HG03354 (cell line): ENCODE measurements around the gene FAAH.
"Not testable (repeated sequence)": the region's sequence is repeated elsewhere in the genome, so short reads cannot be mapped to it uniquely, and the experiment has no call there.

Source experiments
- ATAC-seq: cut with Tn5 transposase; IDR thresholded peaks from one replicate; pipeline ENCODE4 v1.9.1; 2021; ENCODE audit warnings: mild to moderate bottlenecking; ENCODE audit not compliant: unreplicated experiment, poor library complexity, severe bottlenecking

FAAH gene

DNA sequence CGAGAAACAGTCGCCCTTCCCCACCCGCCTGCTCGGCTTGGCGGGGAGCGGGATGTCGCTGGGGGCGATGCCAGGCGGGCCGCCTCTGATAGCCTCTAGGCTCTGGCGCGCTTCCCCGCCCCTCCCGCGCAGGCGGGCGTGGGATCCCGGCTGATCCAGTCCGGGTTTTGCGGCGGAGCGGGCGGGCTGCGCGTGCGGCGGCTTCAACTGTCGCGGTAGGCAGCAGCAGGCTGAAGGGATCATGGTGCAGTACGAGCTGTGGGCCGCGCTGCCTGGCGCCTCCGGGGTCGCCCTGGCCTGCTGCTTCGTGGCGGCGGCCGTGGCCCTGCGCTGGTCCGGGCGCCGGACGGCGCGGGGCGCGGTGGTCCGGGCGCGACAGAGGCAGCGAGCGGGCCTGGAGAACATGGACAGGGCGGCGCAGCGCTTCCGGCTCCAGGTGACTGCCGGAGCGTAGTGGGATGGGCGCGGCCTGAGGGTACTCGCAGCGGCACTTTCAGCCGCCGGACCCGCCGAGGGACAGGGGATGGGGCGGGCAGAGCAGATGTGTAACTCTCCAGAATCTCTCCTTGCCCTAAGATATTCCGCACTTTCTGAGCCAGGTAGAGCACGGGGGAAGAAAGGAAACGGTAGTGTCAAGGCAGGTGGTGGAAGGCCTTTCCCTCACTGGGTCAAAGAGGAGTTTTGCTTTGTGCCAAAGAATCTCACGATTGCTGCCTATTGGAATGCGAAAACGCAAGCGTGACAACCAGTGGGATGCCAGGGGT, at the start of gene FAAH:
FAAH (plus strand) TSS at position 210 of the 764 bp plus-strand sequence; CDS start at position 242, 32 bp downstream.
- ATAC-seq: no peak

DNA sequence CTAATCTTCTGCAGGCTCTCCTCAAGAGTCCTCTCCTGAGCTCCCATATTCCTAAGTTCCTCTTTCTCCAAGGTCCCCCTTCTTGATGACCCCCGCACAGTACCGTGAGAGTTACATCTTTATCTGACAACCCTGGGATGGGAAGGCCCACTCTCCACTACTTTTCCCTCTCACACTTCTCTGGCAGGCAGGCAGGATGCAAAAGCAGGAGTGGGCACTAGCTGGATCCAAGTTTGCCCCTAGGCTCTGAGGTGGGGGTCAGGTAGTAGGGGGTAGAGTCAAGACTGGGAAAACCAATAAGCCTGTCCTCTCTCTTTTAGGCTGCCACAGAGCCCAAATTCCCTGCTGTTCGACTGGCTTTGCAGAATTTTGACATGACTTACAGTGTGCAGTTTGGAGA, 49.6 kb upstream of the FAAH start:
- ATAC-seq: no peak

DNA sequence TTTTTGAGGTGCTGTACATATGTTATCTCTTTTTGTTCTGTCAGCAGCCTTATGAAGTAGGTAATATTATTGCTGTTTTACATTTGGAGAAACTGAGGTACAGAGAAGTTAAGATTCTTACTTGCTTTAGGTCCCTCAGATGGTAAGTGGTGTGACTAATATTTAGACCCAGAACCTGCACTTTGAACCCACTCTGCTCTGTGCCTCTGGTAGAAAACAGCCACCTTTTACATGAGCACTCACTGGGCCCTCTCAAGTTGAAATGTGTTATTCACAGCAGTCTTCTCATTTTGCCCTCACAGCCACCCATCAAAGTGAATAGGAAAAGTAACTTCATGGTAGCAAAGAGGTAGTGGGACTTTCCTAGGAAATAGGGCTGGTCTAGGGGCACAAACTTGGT, 48.8 kb upstream of the FAAH start:
- no peak for ATAC-seq

DNA sequence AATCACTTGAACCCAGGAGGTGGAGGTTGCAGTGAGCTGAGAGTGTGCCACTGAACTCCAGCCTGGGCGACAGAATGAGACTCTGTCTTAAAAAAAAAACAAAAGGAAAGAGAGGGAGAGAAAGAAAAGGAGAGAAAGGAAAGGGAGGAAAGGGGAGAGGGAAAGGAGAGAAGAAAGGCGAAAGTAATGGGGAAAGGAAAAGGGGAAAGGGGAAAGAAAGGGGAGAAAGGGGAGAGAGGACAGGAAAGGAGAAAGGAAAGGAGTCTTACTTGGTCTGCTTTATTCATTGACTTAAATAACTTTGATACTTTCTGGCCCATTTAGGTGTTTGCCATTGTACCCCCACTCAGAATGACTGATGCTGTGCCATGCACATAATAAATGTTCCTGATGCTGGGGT, 41.8 kb upstream of the FAAH start:
- ATAC-seq: no peak

DNA sequence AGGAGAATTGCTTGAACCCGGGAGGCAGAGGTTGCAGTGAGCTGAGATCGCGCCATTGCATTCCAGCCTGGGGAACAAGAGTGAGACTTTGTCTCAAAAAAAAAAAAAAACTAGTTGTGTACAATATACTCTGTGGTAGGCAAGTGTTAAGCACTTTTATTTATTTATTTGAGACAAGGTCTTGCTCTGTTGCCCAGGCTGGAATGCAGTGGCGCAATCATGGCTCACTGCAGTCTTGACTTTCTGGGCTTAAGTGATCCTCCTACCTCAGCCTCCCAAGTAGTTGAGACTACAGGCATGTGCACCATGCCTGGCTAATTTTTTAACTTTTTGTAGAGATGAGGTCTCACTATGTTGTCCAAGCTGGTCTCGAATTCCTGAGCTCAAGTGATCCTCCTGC, 38.2 kb upstream of the FAAH start:
- ATAC-seq: not testable (repeated sequence)

DNA sequence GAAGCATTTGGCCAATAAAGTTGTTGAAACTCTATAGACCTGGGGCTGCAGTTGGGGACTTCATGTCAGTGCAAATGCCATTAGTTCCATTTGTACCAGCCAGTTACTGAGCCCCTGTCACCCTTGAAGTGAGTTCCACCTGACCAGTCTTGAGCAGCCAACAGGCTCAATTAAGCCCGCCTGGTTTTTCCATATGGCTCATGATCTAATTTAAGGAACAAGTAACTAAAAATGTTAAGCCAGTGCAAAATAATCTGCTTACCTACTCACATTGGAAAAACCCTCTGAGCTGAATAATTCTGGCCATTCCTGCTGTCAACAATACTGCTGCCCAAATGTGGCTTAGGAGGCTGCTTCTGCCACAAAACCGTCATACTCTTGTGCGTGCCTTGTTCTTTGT, 32.0 kb upstream of the FAAH start:
- no peak for ATAC-seq

DNA sequence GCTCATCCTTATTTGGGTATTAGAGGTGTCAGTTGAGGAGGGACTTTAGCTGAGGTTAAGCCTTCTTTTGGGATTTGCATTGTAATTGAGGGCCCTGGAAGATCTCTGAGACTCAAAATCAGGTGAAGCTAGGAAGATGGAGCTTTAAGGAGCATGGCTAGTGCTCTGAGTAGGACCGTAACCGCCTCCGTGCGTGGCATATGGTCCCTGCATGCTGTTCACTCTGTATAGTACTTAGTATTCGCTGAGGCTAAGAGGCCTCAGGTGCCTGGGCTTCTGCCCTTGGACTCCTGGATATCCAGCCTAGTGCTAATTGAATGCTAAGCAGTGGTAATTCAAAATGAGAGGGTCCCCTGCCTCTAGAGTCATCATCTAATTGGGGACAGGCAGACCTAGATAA, 31.0 kb upstream of the FAAH start:
- ATAC-seq: no peak

DNA sequence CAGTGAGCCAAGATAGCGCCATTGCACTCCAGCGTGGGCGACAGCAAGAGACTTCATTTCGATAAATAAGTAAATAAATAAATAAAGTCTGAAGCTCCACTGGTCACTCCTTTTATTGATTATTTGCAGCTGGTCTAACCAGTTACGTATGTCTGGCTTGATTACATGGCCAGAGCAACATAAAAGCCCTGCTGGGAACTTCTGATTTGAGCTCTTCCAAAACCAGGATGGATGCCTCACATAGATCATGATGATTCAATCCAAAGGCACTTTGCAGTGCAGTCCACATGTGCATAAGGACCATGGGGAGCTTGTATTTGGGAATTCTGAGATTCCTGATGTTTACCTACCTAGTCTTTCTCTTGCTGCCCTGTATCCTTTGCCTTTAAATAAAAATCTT, 29.5 kb upstream of the FAAH start:
- no peak for ATAC-seq

DNA sequence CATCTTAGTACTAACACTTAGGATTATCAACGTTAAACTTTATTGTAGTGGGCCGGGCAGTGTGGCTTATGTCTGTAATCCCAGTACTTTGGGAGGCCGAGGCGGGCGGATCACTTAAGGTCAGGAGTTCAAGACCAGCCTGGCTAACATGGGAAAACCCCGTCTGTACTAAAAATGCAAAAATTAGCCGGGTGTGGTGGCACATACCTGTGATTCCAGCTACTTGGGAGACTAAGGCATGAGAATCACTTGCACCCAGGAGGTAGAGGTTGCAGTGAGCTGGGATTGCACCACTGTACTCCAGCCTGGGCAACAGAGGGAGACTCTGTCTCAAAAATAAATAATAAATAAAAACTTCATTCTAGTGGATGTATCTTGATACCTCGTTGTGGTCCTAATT, 28.3 kb upstream of the FAAH start:
- ATAC-seq: not testable (repeated sequence)

DNA sequence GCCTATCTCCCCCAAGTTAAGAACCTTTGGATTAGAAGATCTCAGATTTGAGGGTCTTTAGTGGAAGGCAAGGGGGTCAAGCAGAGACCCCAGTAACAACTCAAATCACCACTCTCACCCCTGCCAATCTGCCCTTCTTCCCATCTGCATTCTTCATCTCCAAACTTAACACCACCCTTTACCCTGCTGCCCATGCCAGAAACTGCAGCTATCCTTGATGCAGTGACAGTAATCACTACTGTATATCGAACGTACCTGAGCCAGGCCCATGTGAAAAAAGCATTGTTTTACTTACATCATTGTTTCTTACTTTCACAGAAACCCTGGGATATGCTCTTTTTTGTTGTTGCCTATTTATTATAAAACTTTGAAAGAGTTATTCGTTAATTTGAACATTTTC, 27.0 kb upstream of the FAAH start:
- no peak for ATAC-seq

DNA sequence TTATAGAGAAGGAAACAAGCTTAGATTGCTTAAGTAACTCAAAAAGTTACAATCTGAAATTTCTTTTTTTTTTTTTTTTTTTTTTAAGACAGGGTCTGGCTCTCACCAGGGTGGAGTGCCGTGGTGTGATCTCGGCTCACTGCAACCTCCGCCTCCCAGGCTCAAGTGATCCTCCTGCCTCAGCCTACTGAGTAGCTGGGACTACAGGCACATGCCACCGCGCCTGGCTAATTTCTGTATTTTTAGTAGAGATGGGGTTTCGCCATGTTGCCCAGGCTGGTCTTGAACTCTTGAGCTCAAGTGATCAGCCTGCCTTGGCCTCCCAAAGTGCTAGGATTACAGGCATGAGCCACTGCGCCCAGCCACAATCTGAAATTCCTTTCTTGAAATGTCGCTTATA, 26.4 kb upstream of the FAAH start:
- not testable (repeated sequence) for ATAC-seq

DNA sequence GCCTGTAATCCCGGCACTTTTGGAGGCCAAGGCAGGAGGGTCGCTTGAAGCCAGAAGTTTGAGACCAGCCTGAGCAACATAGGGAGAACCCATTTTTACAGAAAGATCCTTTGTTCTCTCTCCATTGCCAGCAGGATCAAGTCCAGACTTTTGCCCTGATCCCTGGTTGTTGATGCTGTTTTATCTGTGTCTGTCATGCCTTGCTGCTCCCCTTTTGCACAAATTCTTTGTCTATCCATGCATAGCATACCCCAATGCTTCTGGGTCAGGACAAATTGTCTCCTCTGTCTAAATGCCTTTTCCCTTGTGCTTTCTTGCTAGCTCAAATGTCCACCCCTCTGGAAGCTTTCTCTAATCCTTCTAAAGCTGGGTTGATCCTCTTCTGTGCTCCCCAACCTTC, 25.3 kb upstream of the FAAH start:
- ATAC-seq: no peak

DNA sequence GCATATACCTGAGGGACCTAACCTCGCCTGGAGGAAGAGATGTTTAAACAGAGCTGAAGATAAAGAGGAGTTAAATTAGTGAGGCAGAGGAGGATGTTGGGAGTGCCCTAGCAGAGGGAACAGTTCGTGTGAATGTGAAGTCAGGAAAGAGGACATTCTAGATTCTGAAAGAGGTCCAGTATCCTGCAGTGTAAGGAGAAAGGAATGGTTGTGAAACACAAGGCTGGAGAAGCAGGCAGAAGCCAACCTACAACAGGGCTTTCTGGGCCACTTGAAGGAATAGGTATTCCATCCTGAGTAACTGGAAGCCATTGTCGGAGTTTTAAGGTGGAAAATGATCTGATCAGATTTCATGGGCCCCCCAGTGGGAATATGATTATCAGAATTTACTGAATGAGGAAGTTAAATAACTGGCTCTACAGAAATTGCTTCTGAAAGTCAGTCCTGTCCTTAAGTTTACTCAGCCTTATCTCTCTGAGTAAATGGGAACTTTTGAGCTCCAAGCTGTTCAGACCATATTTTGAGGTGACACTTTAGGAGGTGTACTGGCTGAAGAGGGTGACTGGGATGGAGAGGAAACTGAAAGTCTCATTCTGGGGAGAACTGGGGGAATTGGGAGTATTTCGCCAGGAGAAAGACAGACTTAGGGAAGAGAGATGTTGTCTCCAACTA, 24.4 kb upstream of the FAAH start:
- no peak for ATAC-seq

DNA sequence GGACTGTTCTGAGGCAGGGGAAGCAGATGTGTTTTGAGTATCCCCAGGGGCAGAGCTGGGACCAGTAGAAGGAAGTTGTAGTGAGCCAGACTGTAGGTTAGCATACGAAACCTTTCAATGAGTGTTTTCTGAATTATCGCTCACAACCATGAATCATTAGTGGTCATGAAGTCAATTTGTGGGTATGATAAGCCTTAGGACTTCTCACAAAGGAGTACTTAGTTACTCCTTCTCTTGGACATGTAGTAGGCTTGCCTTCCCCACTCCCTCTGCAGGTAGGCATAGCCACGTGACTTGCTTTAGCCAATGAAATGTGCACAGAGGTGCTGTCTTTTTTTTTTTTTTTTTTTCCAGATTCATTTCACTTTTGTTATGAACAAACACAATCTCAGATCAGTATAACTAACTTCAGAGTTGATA, 23.9 kb upstream of the FAAH start:
- ATAC-seq: peak; percentile 57

DNA sequence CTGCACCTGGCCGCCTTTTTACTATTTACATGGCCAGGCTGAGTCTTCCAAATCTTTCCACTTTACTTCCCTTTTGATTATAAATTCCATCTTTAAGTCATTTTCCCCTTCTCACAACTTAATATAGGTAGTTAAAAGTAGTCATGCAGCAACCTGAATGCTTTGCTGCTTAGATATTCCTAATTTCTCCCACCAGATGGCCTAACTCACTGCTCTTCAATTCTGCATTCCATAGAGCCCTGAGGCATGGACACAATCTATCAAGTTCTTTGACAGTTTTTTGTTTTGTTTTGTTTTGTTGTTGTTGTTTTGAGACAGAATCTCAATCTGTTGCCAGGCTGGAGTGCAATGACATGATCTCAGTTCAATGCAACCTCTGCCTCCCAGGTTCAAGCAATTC, 21.7 kb upstream of the FAAH start:
- ATAC-seq: no peak

DNA sequence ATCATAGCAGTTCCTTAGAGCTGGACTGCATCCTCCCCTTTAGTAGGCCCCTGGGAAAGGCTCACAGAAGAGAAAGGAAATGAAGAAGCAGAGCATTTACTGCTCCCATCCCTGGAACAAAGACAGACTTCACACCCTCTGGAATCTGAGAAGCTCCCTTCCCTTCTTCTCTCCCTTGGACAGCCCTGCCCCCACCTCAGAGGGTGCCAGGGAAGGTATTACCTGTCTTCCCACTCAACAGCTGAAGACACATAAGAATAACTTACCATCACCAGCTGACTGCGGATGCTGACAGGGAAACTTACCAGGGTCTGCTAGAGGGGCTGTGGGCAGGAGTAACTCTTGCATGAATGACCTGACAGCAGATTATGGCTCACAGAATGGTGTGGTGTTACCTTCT, 14.1 kb upstream of the FAAH start:
- ATAC-seq: no peak

DNA sequence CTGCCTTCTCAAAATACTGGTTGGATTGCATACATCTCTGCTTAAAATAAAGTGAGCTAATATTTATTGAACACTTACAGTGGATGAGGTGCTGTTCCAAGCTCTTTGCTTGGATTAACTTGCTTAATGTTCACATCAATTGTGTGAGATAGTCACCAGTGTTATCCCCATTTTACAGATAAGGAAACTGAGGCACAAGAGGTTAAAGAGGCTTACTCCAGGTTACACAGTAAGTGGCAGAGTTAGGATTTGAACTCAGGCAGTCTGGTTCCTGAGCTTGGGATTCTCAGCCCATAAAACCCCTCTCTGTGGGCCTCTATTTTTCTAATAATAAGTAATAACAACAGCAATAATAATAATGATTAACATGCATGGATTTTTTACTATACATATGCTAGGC, 13.6 kb upstream of the FAAH start:
- ATAC-seq: no peak

DNA sequence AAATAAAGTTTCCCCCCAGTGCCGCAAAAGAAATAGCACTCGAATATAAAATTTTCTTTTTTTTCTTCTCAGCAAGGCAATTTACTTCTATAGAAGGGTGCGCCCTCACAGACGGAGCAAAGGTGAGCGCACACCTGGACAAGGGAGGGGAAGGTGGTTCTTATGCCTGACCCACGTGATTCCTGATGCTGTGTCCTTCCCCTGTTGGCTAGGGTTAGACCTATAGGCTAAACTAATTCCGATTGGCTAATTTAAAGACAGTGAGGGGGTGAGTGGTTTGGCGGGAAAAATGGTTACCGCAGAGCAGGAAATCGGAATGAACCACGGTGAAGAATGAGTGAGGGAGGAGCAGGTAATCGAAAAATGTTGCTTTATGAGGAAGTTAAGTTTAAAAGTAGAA, 607 bp upstream of the FAAH start:
- ATAC-seq: no peak

DNA sequence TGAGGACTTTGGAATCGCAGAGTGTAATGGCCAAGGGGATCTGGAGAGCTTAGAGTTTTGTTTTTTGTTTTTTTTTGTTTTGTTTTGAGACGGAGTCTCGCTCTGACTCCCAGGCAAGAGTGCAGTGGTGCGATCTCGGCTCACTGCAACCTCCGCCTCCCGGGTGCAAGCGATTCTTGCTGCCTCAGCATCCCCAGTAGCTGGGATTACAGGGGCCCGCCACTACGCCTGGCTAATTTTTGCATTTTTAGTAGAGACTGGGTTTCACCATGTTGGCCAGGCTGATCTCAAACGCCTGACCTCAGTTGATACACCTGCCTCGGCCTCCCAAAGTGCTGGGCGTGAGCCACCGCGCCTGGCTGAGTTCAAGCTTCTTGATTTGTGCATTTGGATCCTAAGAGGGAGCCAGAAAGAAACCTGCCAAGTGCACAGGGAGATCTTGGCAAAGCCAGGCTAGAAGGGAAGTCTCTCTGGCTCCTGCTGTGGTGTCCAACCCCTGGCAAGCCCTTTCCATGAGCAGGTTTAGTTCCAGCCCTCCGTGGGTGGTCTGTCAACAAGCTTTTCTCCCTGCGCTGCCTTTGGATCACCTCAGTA, 852 bp downstream of the FAAH start:
- ATAC-seq: no peak

DNA sequence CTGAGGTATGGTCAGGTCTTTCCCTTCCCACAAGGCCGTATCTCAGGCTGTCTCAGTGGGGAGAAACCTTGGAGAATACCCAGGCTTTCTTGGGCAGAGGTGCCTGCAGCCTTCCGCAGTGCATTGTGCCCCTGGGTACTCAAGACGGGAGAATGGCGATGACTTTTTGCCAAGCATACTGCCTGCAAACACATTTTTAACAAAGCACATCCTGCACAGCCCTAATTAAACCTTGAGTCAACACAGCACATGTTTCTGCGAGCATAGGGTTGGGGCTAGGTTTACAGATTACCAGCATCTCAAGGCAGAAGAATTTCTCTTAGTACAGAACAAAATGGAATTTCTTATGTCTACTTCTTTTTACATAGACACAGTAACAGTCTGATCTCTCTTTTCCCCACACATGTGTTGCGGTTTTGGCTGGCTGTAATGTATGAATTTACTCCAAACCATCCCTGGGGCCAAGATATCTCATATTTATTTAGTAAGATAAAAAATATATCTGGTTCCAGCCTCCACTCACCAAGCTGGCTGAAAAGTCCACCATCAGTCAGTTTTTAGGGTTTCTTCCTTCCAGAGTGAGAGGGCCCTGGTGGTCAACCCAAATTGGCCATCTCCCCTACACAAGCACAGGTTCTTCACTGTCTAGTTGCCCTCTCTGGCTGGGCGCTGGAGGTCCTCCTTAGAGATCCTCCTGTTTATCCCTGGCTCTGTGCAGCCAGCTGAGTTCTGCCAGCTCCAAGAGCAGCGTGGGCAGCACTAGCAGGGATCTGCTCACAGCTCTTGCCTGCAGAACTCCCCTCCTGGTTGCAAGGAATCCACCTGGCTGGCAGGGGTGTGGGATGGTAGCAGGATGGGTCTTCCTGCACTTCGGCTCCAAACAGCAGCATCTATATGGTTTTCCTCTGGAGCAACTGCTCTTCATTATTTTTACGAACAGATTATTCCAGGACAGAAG, 2.6 kb downstream of the FAAH start:
- no peak for ATAC-seq
